NCI-H460 (cell line): Measurements from ENCODE around the gene VSNL1. TPM values are rescaled to one million over a fixed set of nuclear protein-coding genes. Genes with fewer than 3 reads are reported as not detected.

ENCODE experiments used
- DNase-seq: peaks from one replicate; pipeline ENCODE4 v3.0.0-alpha.2; 2016; ENCODE audit warnings: low read depth; ENCODE audit errors: extremely low read depth
- total RNA-seq: library from RNA; depleted of rRNA; stranded (reverse); fragments of >200 nt; shearing (Covaris generic); gene quantifications from 2 replicates; pipeline ENCODE4 v1.2.3, GENCODE V29; 2014

The VSNL1 gene
- total RNA-seq, 1 experiment from 2014 or later = not detected

- no peak for DNase-seq
Observed at GRCh38 chr2:17579605-17580318, 39.3 kb downstream of the VSNL1 start.

DNA sequence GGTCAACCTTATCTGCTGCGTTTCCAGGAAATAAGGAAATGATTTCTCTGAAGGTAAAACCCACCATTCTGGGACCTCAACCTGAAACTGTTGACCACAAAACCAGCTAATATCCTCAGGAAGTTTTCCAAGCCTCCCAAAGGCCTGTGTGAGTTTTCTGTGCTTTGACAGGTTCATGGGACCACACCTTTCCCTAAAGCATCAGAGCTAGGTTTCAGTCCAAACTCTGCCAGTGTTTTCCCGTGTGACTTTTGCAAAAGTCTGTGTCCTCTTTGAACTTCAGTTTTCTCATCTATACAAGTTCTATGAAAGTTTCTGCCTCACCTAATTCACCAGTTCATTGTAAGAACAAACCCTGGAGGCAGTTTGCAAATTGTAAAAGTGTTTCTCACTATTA lies 39.8 kb downstream of the VSNL1 start:
- DNase-seq = no peak

DNA sequence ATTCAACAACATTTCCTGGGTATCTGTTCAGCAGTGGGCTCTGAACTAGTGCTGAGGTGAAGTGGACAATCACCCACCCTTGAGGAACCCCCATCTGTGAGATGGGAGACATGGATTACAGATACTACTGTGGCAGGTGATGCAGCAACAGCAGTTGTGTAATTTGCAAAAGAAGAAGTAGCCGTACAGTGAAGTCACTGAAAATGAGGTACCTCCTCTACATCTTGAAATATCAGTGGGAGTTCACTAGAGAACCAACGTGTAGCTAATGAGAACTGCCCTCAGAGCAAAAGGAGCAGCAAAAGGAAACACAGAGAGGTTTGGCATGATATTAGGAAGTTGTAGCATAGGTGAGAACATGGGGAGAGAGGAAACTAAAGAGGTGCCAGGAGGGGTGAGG lies 41.3 kb downstream of the VSNL1 start:
- DNase-seq = no peak

- no peak for DNase-seq
Observed at GRCh38 chr2:17583166-17583565, 42.7 kb downstream of the VSNL1 start.

DNA sequence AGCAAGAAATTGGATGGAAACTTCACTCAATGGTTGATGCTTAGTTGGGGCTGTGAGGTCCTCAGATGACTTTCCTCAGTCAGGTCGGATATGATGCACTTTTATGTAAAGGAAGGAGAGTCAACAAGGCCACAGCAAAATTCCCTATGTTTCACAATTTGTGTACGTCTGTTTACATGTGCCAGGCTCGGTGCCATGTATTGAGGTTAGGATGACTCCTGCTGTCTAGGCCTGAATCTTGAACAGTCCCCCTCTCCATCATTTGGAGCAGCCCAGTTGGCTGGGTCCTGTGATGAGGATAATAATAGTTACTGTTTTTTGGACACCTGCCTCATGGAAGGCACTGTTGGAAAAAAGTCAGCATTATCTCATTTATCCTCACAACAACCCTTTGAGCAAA lies 43.1 kb downstream of the VSNL1 start:
- no peak for DNase-seq

DNA sequence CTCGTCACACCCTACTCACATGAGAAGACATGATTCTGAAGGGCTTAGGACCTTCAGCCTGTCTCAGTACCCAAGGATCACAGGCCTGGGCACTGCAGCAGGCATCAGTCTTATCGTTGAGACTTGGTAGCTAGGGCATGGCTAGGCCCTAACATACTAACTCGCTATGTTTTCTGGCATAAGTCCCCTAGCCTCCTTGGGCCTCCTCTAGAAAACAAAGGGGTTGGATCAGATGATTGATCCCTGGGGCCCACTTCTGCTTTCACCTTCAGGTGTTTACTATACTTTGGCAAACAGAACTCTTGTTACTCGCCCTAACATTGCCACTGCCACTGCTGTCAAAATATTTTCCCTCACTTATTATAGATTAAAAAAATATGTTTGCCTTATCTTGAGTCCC lies 44.2 kb downstream of the VSNL1 start:
- no peak for DNase-seq

- no peak for DNase-seq
Observed at GRCh38 chr2:17587469-17587868, 47.0 kb downstream of the VSNL1 start.

DNA sequence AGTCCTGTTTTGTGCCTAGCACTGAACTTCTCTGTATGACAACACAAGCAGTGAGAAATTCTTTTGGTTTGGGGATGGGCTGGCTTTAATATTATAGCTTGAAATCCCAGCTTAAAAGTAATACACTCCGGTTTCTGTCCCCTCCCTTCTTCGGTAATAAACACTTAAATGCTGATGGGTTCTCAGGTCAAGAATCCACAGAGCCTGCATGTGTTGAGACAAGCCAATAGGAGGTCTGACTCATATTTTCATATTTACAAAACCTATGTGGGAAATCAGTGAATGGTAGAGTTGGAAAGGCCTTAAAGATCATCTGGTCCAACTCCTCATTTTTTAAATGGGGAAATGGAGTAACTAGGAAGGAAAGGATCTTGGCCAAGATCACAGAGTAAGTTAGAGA lies 47.5 kb downstream of the VSNL1 start:
- no peak for DNase-seq

- DNase-seq = no peak
Observed at GRCh38 chr2:17589406-17590035, 49.0 kb downstream of the VSNL1 start.

DNA sequence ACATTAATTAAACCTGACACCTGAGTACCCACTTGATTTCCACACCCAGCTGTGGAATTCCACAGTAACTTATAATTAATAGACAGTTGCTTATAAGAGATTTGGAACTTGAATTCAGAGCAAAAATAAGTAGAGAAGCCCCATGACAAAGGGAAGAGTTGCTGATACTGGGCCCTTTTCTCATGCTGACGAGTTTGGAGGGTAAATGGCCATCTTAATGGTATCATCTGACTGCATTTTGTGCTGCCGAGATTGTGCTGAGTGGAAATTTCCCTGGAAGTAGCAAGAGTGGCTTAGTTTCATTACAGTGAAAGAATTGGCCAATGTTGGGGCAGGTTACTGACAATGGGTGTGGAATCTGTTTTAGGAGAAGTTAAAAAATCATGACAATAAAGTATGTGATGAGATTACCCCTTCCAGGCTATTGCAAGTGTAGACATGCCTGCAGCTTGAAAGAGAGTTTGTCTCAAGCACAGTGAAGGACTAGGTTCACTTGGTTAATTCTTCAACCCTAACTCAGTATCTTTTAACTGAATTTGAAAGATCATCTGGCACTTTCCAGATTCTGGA lies 49.9 kb downstream of the VSNL1 start:
- DNase-seq = no peak

DNA sequence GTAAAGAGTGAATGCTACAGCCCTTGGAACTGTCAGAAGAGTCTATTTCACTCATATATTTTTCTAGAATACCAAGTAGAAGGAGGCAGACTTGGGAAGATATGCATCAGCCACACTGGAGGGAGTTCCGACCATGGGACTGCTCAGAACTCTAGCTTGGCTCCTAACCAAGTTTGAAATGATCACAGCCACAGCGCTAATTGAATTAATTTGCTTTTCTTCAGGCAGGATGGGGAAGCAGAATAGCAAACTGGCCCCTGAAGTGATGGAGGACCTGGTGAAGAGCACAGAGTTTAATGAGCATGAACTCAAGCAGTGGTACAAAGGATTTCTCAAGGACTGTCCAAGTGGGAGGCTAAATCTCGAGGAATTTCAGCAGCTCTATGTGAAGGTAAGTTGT lies 51.4 kb downstream of the VSNL1 start:
- no peak for DNase-seq

DNA sequence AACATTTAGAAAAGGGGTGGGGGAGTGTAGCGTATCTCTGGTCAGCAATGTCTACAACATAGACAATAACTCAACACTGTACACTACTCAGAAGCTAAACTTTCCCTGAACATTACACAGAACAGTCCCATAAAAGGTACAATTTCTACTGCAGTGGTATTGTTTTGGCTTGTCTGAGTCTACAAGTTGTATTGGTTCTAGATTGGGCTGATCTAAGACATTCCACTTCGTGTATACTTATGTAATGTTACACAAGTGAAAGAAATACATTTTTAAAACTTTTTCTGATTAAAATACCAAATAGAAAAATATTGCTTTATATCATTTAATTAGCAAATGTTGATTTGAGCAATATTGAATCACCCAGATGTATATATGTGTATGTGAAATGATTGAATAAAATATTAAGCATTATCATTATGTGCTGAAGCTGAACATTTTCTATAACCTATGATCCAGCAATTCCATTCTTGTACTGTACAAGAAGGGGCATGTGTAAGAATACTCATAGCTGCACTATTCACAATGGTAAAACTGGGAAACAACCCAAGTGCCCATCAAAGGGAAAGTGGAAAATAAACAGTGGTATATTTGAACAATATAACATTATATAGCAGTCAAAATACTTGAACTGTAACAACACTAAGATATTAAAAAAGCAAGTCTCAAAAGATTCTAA lies 52.4 kb downstream of the VSNL1 start:
- DNase-seq = no peak

DNA sequence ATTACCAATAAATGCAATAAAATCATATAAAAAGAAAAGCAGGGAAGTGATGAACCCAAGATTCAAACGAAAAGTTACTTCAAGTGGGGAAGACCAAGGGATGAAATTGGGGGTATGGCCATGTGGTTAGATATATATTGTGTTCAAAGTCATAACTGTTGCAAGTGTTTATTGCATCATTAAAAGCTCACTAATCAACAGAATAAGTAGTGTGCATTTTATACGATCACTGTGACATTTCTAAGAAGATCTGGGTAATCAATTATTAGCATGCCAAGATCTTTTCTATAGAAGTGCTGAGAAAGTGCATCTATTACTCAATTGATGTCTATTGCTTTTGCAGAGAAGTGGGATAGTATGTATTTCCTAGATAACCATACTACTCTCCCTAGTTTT lies 52.9 kb downstream of the VSNL1 start:
- DNase-seq = no peak

- no peak for DNase-seq
Observed at GRCh38 chr2:17593841-17594491, 53.5 kb downstream of the VSNL1 start.

GRCh38 chr2:17594533-17595401 lies 54.3 kb downstream of the VSNL1 start:
- DNase-seq = no peak

DNA sequence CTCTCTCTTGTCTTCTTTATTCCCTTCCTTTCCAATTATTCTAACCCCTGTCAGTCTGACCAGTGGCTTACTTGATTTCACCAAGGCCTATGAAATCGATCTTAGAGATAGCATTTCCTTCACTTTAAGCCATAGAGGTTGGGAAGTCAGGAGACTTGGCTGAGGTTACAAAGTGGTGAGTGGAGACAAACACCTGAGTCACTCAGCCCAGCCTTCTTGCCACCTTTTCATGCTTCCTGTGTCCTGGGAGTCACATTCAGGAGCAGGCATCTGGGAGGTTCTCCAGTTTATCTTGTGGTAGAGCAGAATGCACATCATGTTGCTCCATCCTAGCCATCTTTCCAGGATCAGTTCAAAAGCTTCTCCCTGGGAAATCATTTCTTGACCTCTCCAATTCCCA lies 59.1 kb downstream of the VSNL1 start:
- DNase-seq = no peak

DNA sequence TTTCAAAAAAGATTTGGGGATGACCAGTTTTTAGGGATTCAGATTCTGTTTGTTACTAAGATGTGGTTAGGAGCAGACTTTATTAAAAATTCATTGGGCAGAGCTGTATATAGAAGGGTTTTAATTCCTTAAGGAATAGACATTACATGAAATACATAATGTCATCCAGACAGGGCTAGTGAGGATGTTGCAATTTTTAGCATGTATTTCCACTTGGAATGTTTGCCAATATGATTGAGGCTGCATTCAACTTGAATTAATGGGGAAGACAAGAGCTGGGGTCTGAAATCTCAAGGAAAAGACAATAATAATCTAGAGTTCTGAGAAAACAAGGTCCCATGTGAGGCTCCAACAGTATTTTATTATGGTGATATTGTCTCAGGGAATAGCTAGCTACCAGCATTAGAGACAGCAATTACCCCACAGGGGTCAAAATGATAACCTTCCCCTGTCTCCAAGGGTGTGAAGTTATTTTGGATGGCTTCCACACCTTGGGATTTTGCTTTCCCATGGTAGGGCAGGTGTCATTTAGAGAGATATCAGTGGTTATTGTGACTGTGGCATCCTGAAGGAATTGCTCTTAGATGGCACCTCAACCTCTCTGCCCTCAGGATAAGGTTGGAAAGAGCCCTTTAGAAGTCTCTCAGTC lies 60.2 kb downstream of the VSNL1 start:
- no peak for DNase-seq

GRCh38 chr2:17604050-17604449 lies 63.6 kb downstream of the VSNL1 start:
- no peak for DNase-seq

- no peak for DNase-seq
Observed at GRCh38 chr2:17605696-17606095, 65.2 kb downstream of the VSNL1 start.

- DNase-seq = no peak
Observed at GRCh38 chr2:17606851-17607250, 66.4 kb downstream of the VSNL1 start.
